ENCODE data around the gene ZNF75A.

GRCh38 chr16:3295209-3295608, 10.1 kb upstream of the ZNF75A start:
- TF ChIP-seq CTCF (conservative IDR thresholded peaks at IDR 0.05; ENCODE audit: low read depth, low read length) (no peak), CEBPB (IDR thresholded peaks at IDR 0.05; ENCODE audit: low read depth, low read length) (no peak), RAD21 (IDR thresholded peaks at IDR 0.05; ENCODE audit: low read length) (no peak), MAZ (IDR thresholded peaks at IDR 0.05; ENCODE audit: borderline replicate concordance, low read depth, low read length) (no peak), USF2 (IDR thresholded peaks at IDR 0.05; ENCODE audit: low read depth, low read length) (no peak), ELK1 (IDR thresholded peaks at IDR 0.05; ENCODE audit: borderline replicate concordance, low read depth, low read length) (no peak), POLR2A (IDR thresholded peaks at IDR 0.05; ENCODE audit: low read depth, low read length) (no peak), BHLHE40 (IDR thresholded peaks at IDR 0.05; ENCODE audit: low read depth, low read length) (no peak), NFE2L2 (IDR thresholded peaks at IDR 0.05; ENCODE audit: low read depth, low read length) (no peak), FOS (IDR thresholded peaks at IDR 0.05; ENCODE audit: low read depth, low read length) (no peak), MXI1 (IDR thresholded peaks at IDR 0.05; ENCODE audit: borderline replicate concordance, low read depth, low read length) (no peak), RFX5 (IDR thresholded peaks at IDR 0.05; ENCODE audit: low read depth, low read length) (no peak)

Measured in IMR-90 (cell line).